Measurements from ENCODE around the gene GNAI1.
A peak's percentile ranks its signal among the peaks of the same experiment; 100 is the strongest.

The GNAI1 gene

GRCh38 chr7:80133361-80134114 is 1.1 kb upstream of the GNAI1 start:
- TF ChIP-seq CTCF (IDR thresholded peaks at IDR 0.05; ENCODE audit: low read depth, low read length) = no peak
- Histone ChIP-seq H3K27me3 (ENCODE audit: insufficient read depth, low read depth, severe bottlenecking) (no peaks in the 10 kb centered on the region), H3K9me3 (ENCODE audit: severe bottlenecking) (no peaks in the 10 kb centered on the region), H3K4me3 (ENCODE audit: low read depth, low read length) (no peak overlapping the region), H3K36me3 (0 out of 2 replicates have a peak, but pooled peaks cover 5% of the 10 kb centered on the region), H3K27ac (no peak overlapping the region)
- no peak for DNase-seq

- DNase-seq = no peak
- Histone ChIP-seq H3K36me3 (0 out of 2 replicates have a peak, but pooled peaks cover 5% of the 10 kb centered on the region), H3K27me3 (ENCODE audit: insufficient read depth, low read depth, severe bottlenecking) (no peaks in the 10 kb centered on the region), H3K27ac (peak overlapping the region; percentile 76), H3K9me3 (ENCODE audit: severe bottlenecking) (no peaks in the 10 kb centered on the region), H3K4me3 (ENCODE audit: low read depth, low read length) (peak overlapping the region; percentile 85)
- no peak for TF ChIP-seq CTCF (IDR thresholded peaks at IDR 0.05; ENCODE audit: low read depth, low read length)
These were observed 506 bp upstream of the GNAI1 start for GRCh38 chr7:80134115-80134535.

GRCh38 chr7:80135309-80136104 is 876 bp downstream of the GNAI1 start:
- H3K4me3 ChIP-seq (ENCODE audit: low read depth, low read length) = peak overlapping the region; percentile 95
- no peaks in the 10 kb centered on the region for H3K27me3 ChIP-seq (ENCODE audit: insufficient read depth, low read depth, severe bottlenecking)
- 0 out of 2 replicates have a peak, but pooled peaks cover 5% of the 10 kb centered on the region for H3K36me3 ChIP-seq
- H3K27ac ChIP-seq = peak overlapping the region; percentile 71
- DNase-seq = peak; percentile 16
- H3K9me3 ChIP-seq (ENCODE audit: severe bottlenecking) = no peaks in the 10 kb centered on the region
- TF ChIP-seq CTCF (IDR thresholded peaks at IDR 0.05; ENCODE audit: low read depth, low read length) = no peak

GRCh38 chr7:80136261-80137055 is 1.8 kb downstream of the GNAI1 start:
- no peak for TF ChIP-seq CTCF (IDR thresholded peaks at IDR 0.05; ENCODE audit: low read depth, low read length)
- Histone ChIP-seq H3K4me3 (ENCODE audit: low read depth, low read length) (peak overlapping the region; percentile 95), H3K27me3 (ENCODE audit: insufficient read depth, low read depth, severe bottlenecking) (no peaks in the 10 kb centered on the region), H3K9me3 (ENCODE audit: severe bottlenecking) (no peaks in the 10 kb centered on the region), H3K36me3 (0 out of 2 replicates have a peak, but pooled peaks cover 5% of the 10 kb centered on the region), H3K27ac (no peak overlapping the region)
- no peak for DNase-seq

- no peak for DNase-seq
- H3K4me3 ChIP-seq (ENCODE audit: low read depth, low read length) = no peak overlapping the region
- H3K27ac ChIP-seq = no peak overlapping the region
- H3K9me3 ChIP-seq (ENCODE audit: severe bottlenecking) = no peaks in the 10 kb centered on the region
- 0 out of 2 replicates have a peak, but pooled peaks cover 5% of the 10 kb centered on the region for H3K36me3 ChIP-seq
- TF ChIP-seq CTCF (IDR thresholded peaks at IDR 0.05; ENCODE audit: low read depth, low read length) = no peak
- no peaks in the 10 kb centered on the region for H3K27me3 ChIP-seq (ENCODE audit: insufficient read depth, low read depth, severe bottlenecking)
These were observed 2.8 kb downstream of the GNAI1 start for GRCh38 chr7:80137410-80137809.

Measured in WERI-Rb-1 (cell line).